K562 (cell line): ENCODE data around the gene DEFB127. TPM values are rescaled to one million over a fixed set of nuclear protein-coding genes. Genes with fewer than 3 reads are reported as not detected.

Source experiments
- ATAC-seq: fragments of 200-7000 bp; cut with Tn5 transposase; 3 replicates; pipeline ENCODE4 v1.9.1; 2020; ENCODE audit warnings: moderate library complexity
- BruUV-seq: library from RNA; stranded (reverse); fragments of 400-500 nt; replicated peaks from 2 replicates; lab custom pipeline; 2021; lab: Mats Ljungman, UMichigan
- CTCF ChIA-PET: fragments of 300-600 bp; formaldehyde crosslinking; extraction: SDS; loops from one replicate; lab custom pipeline; 2021; ENCODE audit warnings: low intra/inter-chr PET ratio; lab: Yijun Ruan, JAX
- POLR2A ChIA-PET: fragments of 300-600, 350-650 bp; sonication (Branson Sonifier 250); formaldehyde crosslinking; extraction: SDS; loops from one replicate; lab custom pipeline; 2021; ENCODE audit warnings: antibody characterized with exemption, inconsistent platforms; lab: Yijun Ruan, JAX
- DNase-seq, 4 experiments: peaks; one replicate each; pipeline versions ENCODE4 v3.0.0 to v3.0.0-alpha.2; 2011 to 2018; ENCODE audit warnings: low spot score in 3 of 4, mixed read lengths in 3 of 4; ENCODE audit errors: extremely low read depth in 1 of 4
- FAIRE-seq: peaks from 2 replicates; lab custom pipeline; 2011; peaks lifted over from hg19 to GRCh38; lab: Jason Lieb, UNC
- H2AFZ ChIP-seq: 2 replicates; pipeline ENCODE4 v1.6.0; 2011; ENCODE audit warnings: low read depth, low read length, control low read depth, inconsistent platforms
- H3K27ac ChIP-seq: fragments of 200-600 bp; 3 replicates; pipeline ENCODE4 v1.8.0; 2011; ENCODE audit warnings: low read depth, mild to moderate bottlenecking, control low read depth, inconsistent platforms, low read length, moderate library complexity, mixed read lengths; ENCODE audit errors: extremely low read depth
- H3K27me3 ChIP-seq, 2 experiments: fragments of 300-600 bp in 1 of 2; 2 replicates in 1 of 2; 3 replicates in 1 of 2; pipeline versions ENCODE4 v1.6.0 to v1.8.0; 2011; ENCODE audit warnings: inconsistent platforms in 2 of 2, low read length in 2 of 2, mild to moderate bottlenecking in 1 of 2, mixed read lengths in 1 of 2, moderate library complexity in 1 of 2; ENCODE audit not compliant: control insufficient read depth in 2 of 2, insufficient read depth in 2 of 2
- H3K36me3 ChIP-seq: fragments of 300-600 bp; 3 replicates; pipeline ENCODE4 v1.8.0; 2011; ENCODE audit warnings: mild to moderate bottlenecking, low read length, inconsistent platforms; ENCODE audit not compliant: control insufficient read depth, insufficient read depth
- H3K4me1 ChIP-seq, 2 experiments: fragments of 200-600 bp in 1 of 2; replicated peaks in 1 of 2; 2 replicates in 1 of 2; 3 replicates in 1 of 2; pipeline versions ENCODE4 v1.5.1 to v1.8.0; 2011; ENCODE audit warnings: inconsistent platforms in 2 of 2, low read length in 2 of 2, mild to moderate bottlenecking in 1 of 2, mixed read lengths in 1 of 2, moderate library complexity in 1 of 2; ENCODE audit not compliant: control insufficient read depth in 2 of 2, insufficient read depth in 2 of 2
- H3K4me2 ChIP-seq: 2 replicates; pipeline ENCODE4 v1.6.1; 2011; ENCODE audit warnings: low read length, control low read depth, inconsistent platforms, mixed read lengths; ENCODE audit not compliant: insufficient read depth
- H3K4me3 ChIP-seq: fragments of 200-600 bp; sonication (generic), shearing (Covaris generic); 2 replicates; pipeline ENCODE4 v1.5.1; 2016; ENCODE audit warnings: control low read depth, inconsistent platforms
- H3K79me2 ChIP-seq: fragments of 200-600 bp; 3 replicates; pipeline ENCODE4 v1.8.0; 2011; ENCODE audit warnings: low read length, inconsistent platforms; ENCODE audit not compliant: control insufficient read depth, insufficient read depth
- H3K9ac ChIP-seq, 2 experiments: 2 replicates each; pipeline versions ENCODE4 v1.6.0 to v1.6.1; 2011; ENCODE audit warnings: low read depth in 2 of 2, low read length in 2 of 2, control low read depth in 1 of 2, inconsistent platforms in 1 of 2, mild to moderate bottlenecking in 1 of 2, mixed read lengths in 1 of 2; ENCODE audit not compliant: insufficient read depth in 1 of 2
- H3K9me1 ChIP-seq: one replicate; pipeline ENCODE4 v1.6.0; 2011; ENCODE audit warnings: inconsistent platforms, mild to moderate bottlenecking, low read length, moderate library complexity; ENCODE audit not compliant: control insufficient read depth, insufficient read depth
- H3K9me3 ChIP-seq: replicated peaks from 2 replicates; pipeline ENCODE4 v1.5.1; 2011; ENCODE audit warnings: low read depth, low read length, inconsistent platforms; ENCODE audit not compliant: control insufficient read depth, insufficient read depth
- H4K20me1 ChIP-seq: replicated peaks from 2 replicates; pipeline ENCODE4 v1.6.1; 2011; ENCODE audit warnings: low read length, inconsistent platforms, mixed read lengths; ENCODE audit not compliant: control insufficient read depth, insufficient read depth
- RBM25 ChIP-seq: fragments of 200-400 bp; formaldehyde crosslinking; IDR thresholded peaks from 2 replicates; pipeline ENCODE4 v1.6.1; 2018; ENCODE audit warnings: low read length, low read depth, moderate library complexity; ENCODE audit not compliant: severe bottlenecking
- in situ Hi-C: fragments of 300-500 bp; cut with MboI; formaldehyde crosslinking; loops from 4 replicates; pipeline ENCODE4 v1.15.0; 2018; ENCODE audit warnings: inconsistent platforms, mixed read lengths
- intact Hi-C: fragments of 100-400 bp; cut with micrococcal nuclease; formaldehyde crosslinking; loops from 2 replicates; pipeline ENCODE4 v1.14.2; 2022
- polyA plus RNA-seq, 8 experiments: library from polyadenylated mRNA; depleted of rRNA in 4 of 8; stranded (reverse) in 5 of 8; unstranded in 3 of 8; fragments of >200 nt; fragmentation: Nextera tagmentation in 2 of 8; fragmentation: Illumina TruSeq in 1 of 8; extraction: Ambion mirVana in 2 of 8; extraction: Trizol in 1 of 8; gene quantifications; 2 replicates each; pipeline versions ENCODE4 v1.2.1 to v1.2.3, GENCODE V29; 2011 to 2014; ENCODE audit warnings: inconsistent platforms in 1 of 8, missing spikeins in 1 of 8
- total RNA-seq, 7 experiments: library from RNA; depleted of rRNA in 6 of 7; stranded (reverse); fragments of >200 nt in 6 of 7; fragmentation: Illumina TruSeq in 2 of 7; extraction: Trizol in 2 of 7; gene quantifications; 2 replicates each; pipeline versions ENCODE4 v1.2.1 to v1.2.3, GENCODE V29; 2011 to 2021; ENCODE audit warnings: low replicate concordance in 1 of 7
- TF ChIP-seq, protein P1 (sequence below): fragments of 250-450 bp; sonication (Bioruptor Pico); IDR thresholded peaks from 2 replicates; pipeline ENCODE4 v1.5.0; 2020; ENCODE audit warnings: mild to moderate bottlenecking, borderline replicate concordance
- TF ChIP-seq, protein P2 (sequence below), 3 experiments: fragments of 200-800 bp in 1 of 3; sonication (Bioruptor generic) in 1 of 3; sonication (generic) in 1 of 3; formaldehyde crosslinking in 1 of 3; IDR thresholded peaks; 2 replicates each; pipeline versions ENCODE4 v1.6.1 to v1.8.0; 2016 to 2022; ENCODE audit warnings: mild to moderate bottlenecking in 2 of 3, missing compliant biosample characterization in 2 of 3, missing genetic modification characterization in 2 of 3, missing genetic modification reagents in 1 of 3
- TF ChIP-seq, protein P3 (sequence below): fragments of 450-650 bp; IDR thresholded peaks from 2 replicates; pipeline ENCODE4 v1.6.1; 2018; ENCODE audit warnings: mild to moderate bottlenecking, low read depth; ENCODE audit not compliant: partially characterized antibody
- TF ChIP-seq, protein P4 (sequence below): fragments of 200-600 bp; sonication (generic); IDR thresholded peaks from one replicate; pipeline ENCODE4 v1.6.1; 2012; ENCODE audit warnings: mild to moderate bottlenecking, low read depth, low read length, inconsistent platforms

The DEFB127 gene
- total and polyA plus RNA-seq, 9 of the 15 experiments (the other 6 are each of a cell fraction or from before 2014, with no cell fraction given), result not detected

DNA sequence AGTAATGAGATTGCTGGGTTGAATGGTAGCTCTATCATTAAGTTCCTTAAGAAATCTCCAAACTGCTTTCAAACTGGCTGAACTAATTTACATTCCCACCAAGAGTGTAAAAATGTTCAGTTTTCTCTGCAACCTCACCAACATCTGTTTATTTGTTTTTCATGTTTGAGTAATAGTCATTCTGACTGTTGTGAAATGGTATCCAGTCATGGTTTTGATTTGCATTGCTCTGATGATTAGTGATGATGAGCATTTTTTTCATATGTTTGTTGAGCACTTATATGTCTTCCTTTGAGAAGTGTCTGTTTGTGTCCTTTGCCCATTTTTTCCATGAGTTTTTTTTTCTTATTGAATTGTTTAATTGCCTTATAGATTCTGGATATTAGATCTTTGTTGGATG is 44.9 kb upstream of the DEFB127 start:
- Histone ChIP-seq H4K20me1 (no peaks in the 10 kb centered on the region), H3K36me3 (no peaks in the 10 kb centered on the region), H3K27ac (no peak overlapping the region), H3K9ac (no peak overlapping the region), H2AFZ (no peak overlapping the region), H3K79me2 (no peaks in the 10 kb centered on the region), H3K4me2 (no peak overlapping the region), H3K9me1 (no peaks in the 10 kb centered on the region), H3K27me3 (no peaks in the 10 kb centered on the region), H3K9me3 (no peaks in the 10 kb centered on the region), H3K4me3 (no peak overlapping the region), H3K4me1 (no peaks in the 10 kb centered on the region)
- BruUV-seq, result no TSS peak
- ChIA-PET POLR2A (no interaction called here), CTCF (no interaction called here)
- no peak for ATAC-seq
- in situ Hi-C loops, result no loop called here
- intact Hi-C loops, result no loop called here
- no peak for DNase-seq
- no peak for FAIRE-seq
- TF ChIP-seq, protein P1, sequence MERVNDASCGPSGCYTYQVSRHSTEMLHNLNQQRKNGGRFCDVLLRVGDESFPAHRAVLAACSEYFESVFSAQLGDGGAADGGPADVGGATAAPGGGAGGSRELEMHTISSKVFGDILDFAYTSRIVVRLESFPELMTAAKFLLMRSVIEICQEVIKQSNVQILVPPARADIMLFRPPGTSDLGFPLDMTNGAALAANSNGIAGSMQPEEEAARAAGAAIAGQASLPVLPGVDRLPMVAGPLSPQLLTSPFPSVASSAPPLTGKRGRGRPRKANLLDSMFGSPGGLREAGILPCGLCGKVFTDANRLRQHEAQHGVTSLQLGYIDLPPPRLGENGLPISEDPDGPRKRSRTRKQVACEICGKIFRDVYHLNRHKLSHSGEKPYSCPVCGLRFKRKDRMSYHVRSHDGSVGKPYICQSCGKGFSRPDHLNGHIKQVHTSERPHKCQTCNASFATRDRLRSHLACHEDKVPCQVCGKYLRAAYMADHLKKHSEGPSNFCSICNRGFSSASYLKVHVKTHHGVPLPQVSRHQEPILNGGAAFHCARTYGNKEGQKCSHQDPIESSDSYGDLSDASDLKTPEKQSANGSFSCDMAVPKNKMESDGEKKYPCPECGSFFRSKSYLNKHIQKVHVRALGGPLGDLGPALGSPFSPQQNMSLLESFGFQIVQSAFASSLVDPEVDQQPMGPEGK (CRISPR knock-in tag), result no peak
- TF ChIP-seq, protein P2, sequence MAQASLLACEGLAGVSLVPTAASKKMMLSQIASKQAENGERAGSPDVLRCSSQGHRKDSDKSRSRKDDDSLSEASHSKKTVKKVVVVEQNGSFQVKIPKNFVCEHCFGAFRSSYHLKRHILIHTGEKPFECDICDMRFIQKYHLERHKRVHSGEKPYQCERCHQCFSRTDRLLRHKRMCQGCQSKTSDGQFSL (CRISPR knock-in tag; IDR thresholded peaks at IDR 0.05), result no peak
- TF ChIP-seq, protein P2 (tag; IDR thresholded peaks at IDR 0.05), result no peak
- TF ChIP-seq RBM25, result no peak
- TF ChIP-seq, protein P3, sequence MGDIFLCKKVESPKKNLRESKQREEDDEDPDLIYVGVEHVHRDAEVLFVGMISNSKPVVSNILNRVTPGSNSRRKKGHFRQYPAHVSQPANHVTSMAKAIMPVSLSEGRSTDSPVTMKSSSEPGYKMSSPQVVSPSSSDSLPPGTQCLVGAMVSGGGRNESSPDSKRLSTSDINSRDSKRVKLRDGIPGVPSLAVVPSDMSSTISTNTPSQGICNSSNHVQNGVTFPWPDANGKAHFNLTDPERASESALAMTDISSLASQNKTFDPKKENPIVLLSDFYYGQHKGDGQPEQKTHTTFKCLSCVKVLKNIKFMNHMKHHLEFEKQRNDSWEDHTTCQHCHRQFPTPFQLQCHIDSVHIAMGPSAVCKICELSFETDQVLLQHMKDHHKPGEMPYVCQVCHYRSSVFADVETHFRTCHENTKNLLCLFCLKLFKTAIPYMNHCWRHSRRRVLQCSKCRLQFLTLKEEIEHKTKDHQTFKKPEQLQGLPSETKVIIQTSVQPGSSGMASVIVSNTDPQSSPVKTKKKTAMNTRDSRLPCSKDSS, result no peak
- TF ChIP-seq, protein P4, sequence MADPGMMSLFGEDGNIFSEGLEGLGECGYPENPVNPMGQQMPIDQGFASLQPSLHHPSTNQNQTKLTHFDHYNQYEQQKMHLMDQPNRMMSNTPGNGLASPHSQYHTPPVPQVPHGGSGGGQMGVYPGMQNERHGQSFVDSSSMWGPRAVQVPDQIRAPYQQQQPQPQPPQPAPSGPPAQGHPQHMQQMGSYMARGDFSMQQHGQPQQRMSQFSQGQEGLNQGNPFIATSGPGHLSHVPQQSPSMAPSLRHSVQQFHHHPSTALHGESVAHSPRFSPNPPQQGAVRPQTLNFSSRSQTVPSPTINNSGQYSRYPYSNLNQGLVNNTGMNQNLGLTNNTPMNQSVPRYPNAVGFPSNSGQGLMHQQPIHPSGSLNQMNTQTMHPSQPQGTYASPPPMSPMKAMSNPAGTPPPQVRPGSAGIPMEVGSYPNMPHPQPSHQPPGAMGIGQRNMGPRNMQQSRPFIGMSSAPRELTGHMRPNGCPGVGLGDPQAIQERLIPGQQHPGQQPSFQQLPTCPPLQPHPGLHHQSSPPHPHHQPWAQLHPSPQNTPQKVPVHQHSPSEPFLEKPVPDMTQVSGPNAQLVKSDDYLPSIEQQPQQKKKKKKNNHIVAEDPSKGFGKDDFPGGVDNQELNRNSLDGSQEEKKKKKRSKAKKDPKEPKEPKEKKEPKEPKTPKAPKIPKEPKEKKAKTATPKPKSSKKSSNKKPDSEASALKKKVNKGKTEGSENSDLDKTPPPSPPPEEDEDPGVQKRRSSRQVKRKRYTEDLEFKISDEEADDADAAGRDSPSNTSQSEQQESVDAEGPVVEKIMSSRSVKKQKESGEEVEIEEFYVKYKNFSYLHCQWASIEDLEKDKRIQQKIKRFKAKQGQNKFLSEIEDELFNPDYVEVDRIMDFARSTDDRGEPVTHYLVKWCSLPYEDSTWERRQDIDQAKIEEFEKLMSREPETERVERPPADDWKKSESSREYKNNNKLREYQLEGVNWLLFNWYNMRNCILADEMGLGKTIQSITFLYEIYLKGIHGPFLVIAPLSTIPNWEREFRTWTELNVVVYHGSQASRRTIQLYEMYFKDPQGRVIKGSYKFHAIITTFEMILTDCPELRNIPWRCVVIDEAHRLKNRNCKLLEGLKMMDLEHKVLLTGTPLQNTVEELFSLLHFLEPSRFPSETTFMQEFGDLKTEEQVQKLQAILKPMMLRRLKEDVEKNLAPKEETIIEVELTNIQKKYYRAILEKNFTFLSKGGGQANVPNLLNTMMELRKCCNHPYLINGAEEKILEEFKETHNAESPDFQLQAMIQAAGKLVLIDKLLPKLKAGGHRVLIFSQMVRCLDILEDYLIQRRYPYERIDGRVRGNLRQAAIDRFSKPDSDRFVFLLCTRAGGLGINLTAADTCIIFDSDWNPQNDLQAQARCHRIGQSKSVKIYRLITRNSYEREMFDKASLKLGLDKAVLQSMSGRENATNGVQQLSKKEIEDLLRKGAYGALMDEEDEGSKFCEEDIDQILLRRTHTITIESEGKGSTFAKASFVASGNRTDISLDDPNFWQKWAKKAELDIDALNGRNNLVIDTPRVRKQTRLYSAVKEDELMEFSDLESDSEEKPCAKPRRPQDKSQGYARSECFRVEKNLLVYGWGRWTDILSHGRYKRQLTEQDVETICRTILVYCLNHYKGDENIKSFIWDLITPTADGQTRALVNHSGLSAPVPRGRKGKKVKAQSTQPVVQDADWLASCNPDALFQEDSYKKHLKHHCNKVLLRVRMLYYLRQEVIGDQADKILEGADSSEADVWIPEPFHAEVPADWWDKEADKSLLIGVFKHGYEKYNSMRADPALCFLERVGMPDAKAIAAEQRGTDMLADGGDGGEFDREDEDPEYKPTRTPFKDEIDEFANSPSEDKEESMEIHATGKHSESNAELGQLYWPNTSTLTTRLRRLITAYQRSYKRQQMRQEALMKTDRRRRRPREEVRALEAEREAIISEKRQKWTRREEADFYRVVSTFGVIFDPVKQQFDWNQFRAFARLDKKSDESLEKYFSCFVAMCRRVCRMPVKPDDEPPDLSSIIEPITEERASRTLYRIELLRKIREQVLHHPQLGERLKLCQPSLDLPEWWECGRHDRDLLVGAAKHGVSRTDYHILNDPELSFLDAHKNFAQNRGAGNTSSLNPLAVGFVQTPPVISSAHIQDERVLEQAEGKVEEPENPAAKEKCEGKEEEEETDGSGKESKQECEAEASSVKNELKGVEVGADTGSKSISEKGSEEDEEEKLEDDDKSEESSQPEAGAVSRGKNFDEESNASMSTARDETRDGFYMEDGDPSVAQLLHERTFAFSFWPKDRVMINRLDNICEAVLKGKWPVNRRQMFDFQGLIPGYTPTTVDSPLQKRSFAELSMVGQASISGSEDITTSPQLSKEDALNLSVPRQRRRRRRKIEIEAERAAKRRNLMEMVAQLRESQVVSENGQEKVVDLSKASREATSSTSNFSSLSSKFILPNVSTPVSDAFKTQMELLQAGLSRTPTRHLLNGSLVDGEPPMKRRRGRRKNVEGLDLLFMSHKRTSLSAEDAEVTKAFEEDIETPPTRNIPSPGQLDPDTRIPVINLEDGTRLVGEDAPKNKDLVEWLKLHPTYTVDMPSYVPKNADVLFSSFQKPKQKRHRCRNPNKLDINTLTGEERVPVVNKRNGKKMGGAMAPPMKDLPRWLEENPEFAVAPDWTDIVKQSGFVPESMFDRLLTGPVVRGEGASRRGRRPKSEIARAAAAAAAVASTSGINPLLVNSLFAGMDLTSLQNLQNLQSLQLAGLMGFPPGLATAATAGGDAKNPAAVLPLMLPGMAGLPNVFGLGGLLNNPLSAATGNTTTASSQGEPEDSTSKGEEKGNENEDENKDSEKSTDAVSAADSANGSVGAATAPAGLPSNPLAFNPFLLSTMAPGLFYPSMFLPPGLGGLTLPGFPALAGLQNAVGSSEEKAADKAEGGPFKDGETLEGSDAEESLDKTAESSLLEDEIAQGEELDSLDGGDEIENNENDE, result no peak
